K562 (cell line): ENCODE results near the gene PPP1R37. TPM values are rescaled to one million over a fixed set of nuclear protein-coding genes. Genes with fewer than 3 reads are reported as not detected.
A peak's percentile ranks its signal among the peaks of the same experiment; 100 is the strongest.

Experiments
- BDP1 ChIP-seq: IDR thresholded peaks from 3 replicates; pipeline ENCODE4 v1.6.1; 2011; ENCODE audit not compliant: insufficient read length, insufficient read depth
- CHD1 ChIP-seq: fragments of 200-600 bp; sonication (generic); IDR thresholded peaks from one replicate; pipeline ENCODE4 v1.6.1; 2012; ENCODE audit warnings: mild to moderate bottlenecking, moderate library complexity, low read length, inconsistent platforms
- DIDO1 ChIP-seq: fragments of 450-650 bp; IDR thresholded peaks from 2 replicates; pipeline ENCODE4 v1.6.1; 2016; ENCODE audit warnings: low read depth, missing biosample characterization, missing genetic modification characterization
- DMBX1 ChIP-seq: fragments of 250-450 bp; sonication (Bioruptor Pico); IDR thresholded peaks from 2 replicates; pipeline ENCODE4 v1.8.0; 2022; ENCODE audit warnings: inconsistent platforms, mild to moderate bottlenecking, moderate library complexity, borderline replicate concordance
- E2F6 ChIP-seq, 2 experiments: IDR thresholded peaks; 2 replicates each; pipeline ENCODE4 v1.6.1; 2011; ENCODE audit warnings: borderline replicate concordance in 1 of 2, control low read depth in 1 of 2, low read depth in 1 of 2, low read length in 1 of 2, mild to moderate bottlenecking in 1 of 2, mixed read lengths in 1 of 2, moderate library complexity in 1 of 2; ENCODE audit not compliant: insufficient read depth in 1 of 2, insufficient read length in 1 of 2, poor library complexity in 1 of 2, severe bottlenecking in 1 of 2; ENCODE audit errors: extremely low read depth in 1 of 2
- EP400 ChIP-seq: fragments of 450-650 bp; IDR thresholded peaks from 2 replicates; pipeline ENCODE4 v1.6.1; 2017; ENCODE audit warnings: antibody characterized with exemption, mild to moderate bottlenecking, moderate library complexity
- EZH2 ChIP-seq: IDR thresholded peaks from 2 replicates; pipeline ENCODE4 v1.6.1; 2012; ENCODE audit warnings: low read depth, mild to moderate bottlenecking, inconsistent platforms, low read length, borderline replicate concordance
- GATAD2A ChIP-seq: fragments of 450-650 bp; IDR thresholded peaks from 2 replicates; pipeline ENCODE4 v1.6.1; 2017
- HIVEP1 ChIP-seq: fragments of 250-450 bp; sonication (Bioruptor Pico); IDR thresholded peaks from 2 replicates; pipeline ENCODE4 v1.4.0; 2020; ENCODE audit warnings: mild to moderate bottlenecking
- KLF10 ChIP-seq: fragments of 250-450 bp; sonication (Bioruptor Pico); IDR thresholded peaks from 2 replicates; pipeline ENCODE4 v1.6.1; 2021; ENCODE audit warnings: matching md5 sums
- KLF6 ChIP-seq: fragments of 250-450 bp; sonication (Bioruptor Pico); IDR thresholded peaks from 2 replicates; pipeline ENCODE4 v1.4.0; 2020; ENCODE audit warnings: mild to moderate bottlenecking, moderate library complexity, borderline replicate concordance
- LCOR ChIP-seq: sonication (generic); formaldehyde crosslinking; IDR thresholded peaks from 2 replicates; pipeline ENCODE4 v1.8.0; 2022; ENCODE audit warnings: mild to moderate bottlenecking, missing genetic modification reagents
- MTA1 ChIP-seq: fragments of 450-650 bp; IDR thresholded peaks from 2 replicates; pipeline ENCODE4 v1.6.1; 2017; ENCODE audit warnings: borderline replicate concordance
- NR0B1 ChIP-seq: fragments of 450-650 bp; IDR thresholded peaks from one replicate; pipeline ENCODE4 v1.6.1; 2018; ENCODE audit warnings: mild to moderate bottlenecking, moderate library complexity; ENCODE audit not compliant: partially characterized antibody
- PCBP1 ChIP-seq: fragments of 200-400 bp; formaldehyde crosslinking; IDR thresholded peaks from 2 replicates; pipeline ENCODE4 v1.6.1; 2018; ENCODE audit warnings: mild to moderate bottlenecking, low read depth, low read length; ENCODE audit not compliant: poor library complexity, severe bottlenecking
- POLR2AphosphoS2 ChIP-seq: IDR thresholded peaks from 2 replicates; pipeline ENCODE4 v1.6.1; 2012; ENCODE audit warnings: low read length, improper control_type of control experiment
- POLR2G ChIP-seq: fragments of 200-400 bp; formaldehyde crosslinking; IDR thresholded peaks from 2 replicates; pipeline ENCODE4 v1.6.1; 2017; ENCODE audit warnings: low read depth, mild to moderate bottlenecking, antibody characterized with exemption, low read length, moderate library complexity
- RBBP5 ChIP-seq: fragments of 200-600 bp; sonication (generic); IDR thresholded peaks from 2 replicates; pipeline ENCODE4 v1.6.1; 2012; ENCODE audit warnings: borderline replicate concordance, mild to moderate bottlenecking, low read length, control low read depth, inconsistent platforms; ENCODE audit not compliant: insufficient read depth, poor library complexity, severe bottlenecking
- RBM17 ChIP-seq: fragments of 200-400 bp; formaldehyde crosslinking; IDR thresholded peaks from 2 replicates; pipeline ENCODE4 v1.6.1; 2017; ENCODE audit warnings: low read depth, mild to moderate bottlenecking, low read length, borderline replicate concordance
- SUPT5H ChIP-seq: fragments of 450-650 bp; IDR thresholded peaks from 2 replicates; pipeline ENCODE4 v1.6.1; 2016
- ZBTB7A ChIP-seq: IDR thresholded peaks from 2 replicates; pipeline ENCODE4 v1.6.1; 2011; ENCODE audit warnings: low read depth, mild to moderate bottlenecking, low read length, moderate library complexity, borderline replicate concordance; ENCODE audit not compliant: control insufficient read depth
- ZFP30 ChIP-seq: fragments of 250-450 bp; sonication (Bioruptor Pico); IDR thresholded peaks from 2 replicates; pipeline ENCODE4 v1.8.0; 2022; ENCODE audit warnings: moderate library complexity, mild to moderate bottlenecking, inconsistent platforms, borderline replicate concordance
- ZNF263 ChIP-seq: sonication (generic); formaldehyde crosslinking; IDR thresholded peaks from 2 replicates; pipeline ENCODE4 v1.8.0; 2022; ENCODE audit warnings: mild to moderate bottlenecking, missing genetic modification reagents, borderline replicate concordance
- ZNF444 ChIP-seq: fragments of 250-450 bp; sonication (Bioruptor Pico); IDR thresholded peaks from 2 replicates; pipeline ENCODE4 v1.4.0; 2020; ENCODE audit warnings: mild to moderate bottlenecking, moderate library complexity
- ZNF589 ChIP-seq: fragments of 200-800 bp; sonication (Bioruptor generic); IDR thresholded peaks from 2 replicates; pipeline ENCODE4 v1.6.1; 2016; ENCODE audit warnings: low read depth, missing genetic modification characterization, missing compliant biosample characterization
- ZNF76 ChIP-seq: fragments of 250-450 bp; sonication (Bioruptor Pico); IDR thresholded peaks from 2 replicates; pipeline ENCODE4 v1.4.0; 2020; ENCODE audit warnings: mild to moderate bottlenecking, moderate library complexity, borderline replicate concordance
- polyA plus RNA-seq, 8 experiments: library from polyadenylated mRNA; depleted of rRNA in 4 of 8; stranded (reverse) in 5 of 8; unstranded in 3 of 8; fragments of >200 nt; fragmentation: Nextera tagmentation in 2 of 8; fragmentation: Illumina TruSeq in 1 of 8; extraction: Ambion mirVana in 2 of 8; extraction: Trizol in 1 of 8; gene quantifications; 2 replicates each; pipeline versions ENCODE4 v1.2.1 to v1.2.3, GENCODE V29; 2011 to 2014; ENCODE audit warnings: inconsistent platforms in 1 of 8, missing spikeins in 1 of 8
- total RNA-seq, 7 experiments: library from RNA; depleted of rRNA in 6 of 7; stranded (reverse); fragments of >200 nt in 6 of 7; fragmentation: Illumina TruSeq in 2 of 7; extraction: Trizol in 2 of 7; gene quantifications; 2 replicates each; pipeline versions ENCODE4 v1.2.1 to v1.2.3, GENCODE V29; 2011 to 2021; ENCODE audit warnings: low replicate concordance in 1 of 7

Gene PPP1R37
- total and polyA plus RNA-seq, 9 of the 15 experiments (the other 6 are each of a cell fraction or from before 2014, with no cell fraction given): 0.04 to 20.3 (median 7.3) TPM

GRCh38 chr19:45092747-45093678 is at the start of gene PPP1R37 (continued):
- 0 out of 2 replicates have a peak, but pooled peaks have one; percentile 48 for TF ChIP-seq ZNF589
- TF ChIP-seq ZNF76 (CRISPR knock-in tag): no peak
- peak; percentile 84; the same call in 1 of the 2 replicates for TF ChIP-seq LCOR (CRISPR knock-in tag)
- no peak for TF ChIP-seq RBM17
- peak; percentile 87 for TF ChIP-seq ZBTB7A
- TF ChIP-seq EP400: peak; percentile 95
- no peak for TF ChIP-seq BDP1
- no peak for TF ChIP-seq NR0B1
- TF ChIP-seq MTA1: 0 out of 2 replicates have a peak, but pooled peaks have one; percentile 50
- TF ChIP-seq RBBP5: peak; percentile 93
- TF ChIP-seq CHD1: peak; percentile 94
- peak; percentile 90 for TF ChIP-seq POLR2G
- no peak for TF ChIP-seq HIVEP1 (CRISPR knock-in tag)
- peak; percentile 65 for TF ChIP-seq PCBP1
- peak; percentile 45 to 77 for TF ChIP-seq E2F6 (IDR thresholded peaks at IDR 0.05; ENCODE audit: borderline replicate concordance in 1 of 2, extremely low read depth in 1 of 2, insufficient read depth in 1 of 2, insufficient read length in 1 of 2, low read depth in 1 of 2, low read length in 1 of 2, poor library complexity in 1 of 2, severe bottlenecking in 1 of 2)
- TF ChIP-seq ZNF444 (CRISPR knock-in tag): no peak
- TF ChIP-seq ZFP30 (CRISPR knock-in tag): no peak
- TF ChIP-seq SUPT5H: peak; percentile 69
- TF ChIP-seq EZH2: no peak
- no peak for TF ChIP-seq KLF6 (CRISPR knock-in tag)
- peak; percentile 67; the same call in 1 of the 2 replicates for TF ChIP-seq ZNF263 (CRISPR knock-in tag)
- peak; percentile 95 for TF ChIP-seq POLR2AphosphoS2
- no peak for TF ChIP-seq KLF10
- 0 out of 2 replicates have a peak, but pooled peaks have one; percentile 48 for TF ChIP-seq GATAD2A
- peak; percentile 94 for TF ChIP-seq DIDO1 (tag)
- TF ChIP-seq DMBX1 (CRISPR knock-in tag): 0 out of 2 replicates have a peak, but pooled peaks have one; percentile 30
